Measurements from ENCODE around the gene BBOX1.
"Not testable (repeated sequence)": the region's sequence is repeated elsewhere in the genome, so short reads cannot be mapped to it uniquely, and the experiment has no call there.

Gene BBOX1

GRCh38 chr11:27084518-27084917, 43.9 kb downstream of the BBOX1 start:
- no peak for DNase-seq

- DNase-seq = no peak
These were observed 44.5 kb downstream of the BBOX1 start for GRCh38 chr11:27085111-27085510.

- DNase-seq = no peak
These were observed 45.0 kb downstream of the BBOX1 start for GRCh38 chr11:27085605-27086004.

GRCh38 chr11:27087432-27087831, 46.8 kb downstream of the BBOX1 start:
- no peak for DNase-seq

- DNase-seq = no peak
These were observed 47.7 kb downstream of the BBOX1 start for GRCh38 chr11:27088353-27088752.

- no peak for DNase-seq
These were observed 49.1 kb downstream of the BBOX1 start for GRCh38 chr11:27089746-27090145.

GRCh38 chr11:27090357-27090948, 49.8 kb downstream of the BBOX1 start:
- not testable (repeated sequence) for DNase-seq

- no peak for DNase-seq
These were observed 53.5 kb downstream of the BBOX1 start for GRCh38 chr11:27094120-27094519.

- DNase-seq = no peak
These were observed 54.4 kb downstream of the BBOX1 start for GRCh38 chr11:27095059-27095458.

GRCh38 chr11:27095887-27096286, 55.3 kb downstream of the BBOX1 start:
- no peak for DNase-seq

GRCh38 chr11:27097551-27097950, 56.9 kb downstream of the BBOX1 start:
- DNase-seq = no peak

- DNase-seq = no peak
These were observed 59.9 kb downstream of the BBOX1 start for GRCh38 chr11:27100534-27100933.

GRCh38 chr11:27107548-27107947, 66.9 kb downstream of the BBOX1 start:
- no peak for DNase-seq

GRCh38 chr11:27108809-27109208, 68.2 kb downstream of the BBOX1 start:
- no peak for DNase-seq

GRCh38 chr11:27111896-27112295, 71.3 kb downstream of the BBOX1 start:
- no peak for DNase-seq

- no peak for DNase-seq
These were observed 72.3 kb downstream of the BBOX1 start for GRCh38 chr11:27112946-27113345.

GRCh38 chr11:27115051-27115650, 74.5 kb downstream of the BBOX1 start:
- no peak for DNase-seq

- DNase-seq = no peak
These were observed 76.1 kb downstream of the BBOX1 start for GRCh38 chr11:27116684-27117083.

GRCh38 chr11:27118371-27118770, 77.8 kb downstream of the BBOX1 start:
- no peak for DNase-seq

GRCh38 chr11:27118949-27119348, 78.3 kb downstream of the BBOX1 start:
- DNase-seq = no peak

GRCh38 chr11:27119396-27119795, 78.8 kb downstream of the BBOX1 start:
- no peak for DNase-seq

- DNase-seq = no peak
These were observed 79.6 kb downstream of the BBOX1 start for GRCh38 chr11:27120211-27120610.

GRCh38 chr11:27122001-27122400, 81.4 kb downstream of the BBOX1 start:
- DNase-seq = no peak

- DNase-seq = no peak
These were observed 84.1 kb downstream of the BBOX1 start for GRCh38 chr11:27124514-27125264.

Measured in stimulated activated CD4-positive, alpha-beta T cell treated with anti-CD3 and anti-CD28 coated beads, Interleukin-2, amount 100 ng/mL, for 48 hours (primary cell).